Uterus (tissue), 4 donors: ENCODE results near the gene GYPC. TPM values are rescaled to one million over a fixed set of nuclear protein-coding genes. Genes with fewer than 3 reads are reported as not detected.

Experiments
- DNase-seq, 2 donors: peaks; one replicate each; pipeline ENCODE4 v3.0.0-alpha.2; 2019 to 2020
- H3K27ac ChIP-seq, 2 donors: fragments of 200-600 bp; sonication (generic); 1 replicate in 1 of 2; 2 replicates in 1 of 2; pipeline ENCODE4 v1.5.1; 2016 to 2018
- H3K27me3 ChIP-seq, 2 donors: fragments of 200-600 bp; sonication (generic); one replicate each; pipeline ENCODE4 v1.5.1; 2018 to 2019; ENCODE audit warnings: control low read depth in 1 of 2
- H3K36me3 ChIP-seq, 2 donors: fragments of 200-600 bp; sonication (generic); one replicate each; pipeline ENCODE4 v1.5.1; 2019; ENCODE audit warnings: control low read depth in 1 of 2
- H3K4me1 ChIP-seq, 2 donors: fragments of 200-600 bp; sonication (generic); one replicate each; pipeline ENCODE4 v1.5.1; 2018 to 2019; ENCODE audit warnings: control low read depth in 1 of 2
- H3K4me3 ChIP-seq, 2 donors: fragments of 200-600 bp; sonication (generic); 1 replicate in 1 of 2; 2 replicates in 1 of 2; pipeline ENCODE4 v1.5.1; 2018 to 2019; ENCODE audit warnings: mild to moderate bottlenecking in 1 of 2
- H3K9me3 ChIP-seq, 2 donors: fragments of 200-600 bp; sonication (generic); one replicate each; pipeline ENCODE4 v1.5.1; 2019; ENCODE audit warnings: control low read depth in 1 of 2
- CTCF ChIP-seq, 4 experiments: fragments of 200-600 bp in 2 of 4; fragments of 450-650 bp in 2 of 4; sonication (generic) in 2 of 4; IDR thresholded peaks; one replicate each; pipeline ENCODE4 v1.5.1; 2016 to 2019; ENCODE audit warnings: antibody characterized with exemption in 4 of 4, mild to moderate bottlenecking in 2 of 4, moderate library complexity in 1 of 4
- POLR2A ChIP-seq, 2 donors: fragments of 450-650 bp; IDR thresholded peaks; one replicate each; pipeline ENCODE4 v1.6.1; 2016; ENCODE audit warnings: antibody characterized with exemption in 2 of 2, mild to moderate bottlenecking in 1 of 2, moderate library complexity in 1 of 2
- intact Hi-C: fragments of 100-400 bp; cut with DNase I; formaldehyde crosslinking; loops from one replicate; pipeline ENCODE4 v1.15.1; 2023; ENCODE audit warnings: low total_unique reads
- small RNA-seq: library from RNA; depleted of rRNA; stranded (forward); fragments of <200 nt; gene quantifications from one replicate; pipeline ENCODE3, GENCODE V24; 2016
- total RNA-seq, 4 donors: library from RNA; depleted of rRNA in 3 of 4; stranded (reverse); fragments of >200 nt in 3 of 4; gene quantifications; one replicate each; pipeline versions ENCODE4 v1.1.0 to v1.2.4, GENCODE V29; 2014 to 2023
- donor health status: DM: yes; HTN: yes; CAD: no.

The GYPC gene
- total RNA-seq, 4 donors from 2014 or later, result 35.1 to 75.0 (median 57.8) TPM

DNA sequence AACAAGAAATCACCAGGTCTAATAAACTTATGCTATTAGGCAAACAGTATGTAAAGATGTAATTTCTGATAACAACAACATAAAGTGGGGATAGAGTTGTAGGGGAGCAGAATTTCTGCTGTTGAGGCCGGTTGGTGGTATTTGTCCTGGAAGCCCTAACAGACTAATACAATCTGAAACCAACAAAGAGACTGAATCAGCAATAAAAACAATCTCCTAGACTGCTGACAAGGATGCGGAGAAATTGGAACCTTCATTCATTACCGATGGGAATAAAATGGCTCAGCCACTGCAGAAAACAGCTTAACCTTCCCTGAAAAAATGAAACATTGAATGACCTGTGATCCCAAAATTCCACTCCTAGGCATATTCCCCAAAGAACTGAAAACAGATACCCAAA is 88.7 kb downstream of the GYPC start:
- Histone ChIP-seq H3K27me3 (no peaks in the 10 kb centered on the region), H3K4me3 (no peak overlapping the region), H3K36me3 (no peaks in the 10 kb centered on the region), H3K9me3 (no peaks in the 10 kb centered on the region), H3K4me1 (no peaks in the 10 kb centered on the region), H3K27ac (no peak overlapping the region)
- no peak for DNase-seq
- TF ChIP-seq POLR2A (IDR thresholded peaks at IDR 0.05) (no peak), CTCF (IDR thresholded peaks at IDR 0.05) (no peak)
- intact Hi-C loops, result no loop called here

Small RNA genes within 50 kb of the gene (small RNA-seq; reads per million reads assigned to genes)
- gene RNU6-675P, result not detected

Other genes starting within 250 kb of the GYPC start
- not detected for gene TEX51, start 242.7 kb downstream of the GYPC start, total RNA-seq